GM18526 (cell line): ENCODE measurements around the gene FARS2.

Source experiments
- POLR2A ChIP-seq: IDR thresholded peaks from 3 replicates; pipeline ENCODE4 v1.6.1; 2011; ENCODE audit not compliant: insufficient read length; ENCODE audit errors: extremely low read depth

Gene FARS2

DNA sequence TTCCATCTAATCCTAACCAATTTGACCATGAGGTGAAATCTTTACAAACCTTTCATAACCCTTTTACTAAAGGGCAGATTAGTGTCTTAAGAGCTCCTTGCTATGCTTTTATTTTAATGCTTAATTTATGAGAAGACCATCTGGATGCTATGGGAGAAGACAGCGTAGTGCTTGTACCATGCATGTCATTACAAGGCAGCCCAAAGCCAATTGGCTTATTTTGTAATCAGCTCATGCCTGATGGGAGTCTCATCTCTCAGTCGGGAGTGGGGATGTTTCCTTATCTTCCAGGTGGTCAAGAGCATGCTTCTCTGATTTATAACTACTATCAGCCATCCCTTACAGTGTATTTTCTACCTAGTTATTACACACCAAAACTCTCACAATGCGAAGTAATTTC is 304.7 kb downstream of the FARS2 start:
- no peak for TF ChIP-seq POLR2A

DNA sequence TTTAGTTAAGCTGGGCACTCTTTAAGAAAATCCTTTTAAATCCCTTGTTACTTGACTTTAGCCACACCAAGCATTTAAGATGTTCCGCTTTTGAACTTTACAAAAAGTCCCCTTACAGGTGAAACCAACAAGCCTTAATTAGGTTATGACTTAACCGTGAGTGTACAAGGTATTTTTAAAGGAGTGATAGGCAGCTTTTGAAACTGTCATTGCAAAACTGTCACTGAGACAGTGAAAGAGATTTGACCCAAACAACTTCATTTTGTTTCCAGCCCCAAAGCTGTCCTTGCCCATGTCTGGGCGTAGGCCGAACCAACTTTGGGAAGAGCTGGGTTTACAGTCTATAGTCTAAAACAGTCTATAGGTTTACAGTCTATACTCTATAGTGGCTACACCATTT is 305.4 kb downstream of the FARS2 start:
- TF ChIP-seq POLR2A, result no peak

- no peak for TF ChIP-seq POLR2A
These were observed 306.0 kb downstream of the FARS2 start for GRCh38 chr6:5567352-5567751.

- no peak for TF ChIP-seq POLR2A
These were observed 306.6 kb downstream of the FARS2 start for GRCh38 chr6:5567890-5568289.

GRCh38 chr6:5569491-5569890 is 308.2 kb downstream of the FARS2 start:
- no peak for TF ChIP-seq POLR2A

- TF ChIP-seq POLR2A, result no peak
These were observed 309.3 kb downstream of the FARS2 start for GRCh38 chr6:5570641-5571040.

DNA sequence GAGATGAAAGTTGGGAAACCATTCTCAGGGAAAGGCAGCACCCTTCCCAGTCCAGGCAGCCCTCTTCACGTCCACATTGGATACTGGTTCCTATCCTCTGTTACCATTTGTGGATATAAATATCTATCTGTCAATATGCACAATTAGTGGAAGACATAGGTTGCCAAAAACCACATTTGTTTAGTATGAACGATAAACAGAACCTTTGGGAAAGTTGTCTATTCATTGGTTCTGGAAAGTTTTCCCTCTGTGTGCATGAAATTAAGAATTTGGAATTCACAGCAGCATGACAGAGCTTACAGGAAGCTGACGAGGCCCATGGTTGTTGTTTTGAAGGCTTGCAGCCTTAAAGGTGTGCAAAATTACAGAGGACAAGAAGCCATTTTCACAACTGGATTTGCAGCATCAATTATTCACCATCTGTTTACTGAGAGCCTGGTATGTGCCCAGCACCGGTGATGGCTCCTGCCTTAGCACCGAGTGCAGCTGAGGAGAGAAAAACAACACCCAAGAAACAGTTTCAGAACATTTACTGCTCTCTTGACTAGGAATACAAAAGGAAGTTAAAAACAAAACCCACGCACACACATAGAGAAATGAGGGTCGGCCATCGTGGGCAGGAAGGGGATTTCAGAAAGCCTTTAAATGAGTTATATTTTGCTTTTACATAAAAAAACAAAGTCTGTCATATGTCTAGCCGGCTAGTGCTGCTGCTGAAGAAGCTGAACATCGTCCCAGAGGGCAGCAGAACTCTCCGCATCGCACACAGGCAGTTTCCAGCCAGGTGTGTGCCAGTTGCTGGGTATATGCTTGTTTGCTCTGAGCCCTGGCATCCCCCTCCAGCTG is 319.6 kb downstream of the FARS2 start:
- TF ChIP-seq POLR2A, result no peak

DNA sequence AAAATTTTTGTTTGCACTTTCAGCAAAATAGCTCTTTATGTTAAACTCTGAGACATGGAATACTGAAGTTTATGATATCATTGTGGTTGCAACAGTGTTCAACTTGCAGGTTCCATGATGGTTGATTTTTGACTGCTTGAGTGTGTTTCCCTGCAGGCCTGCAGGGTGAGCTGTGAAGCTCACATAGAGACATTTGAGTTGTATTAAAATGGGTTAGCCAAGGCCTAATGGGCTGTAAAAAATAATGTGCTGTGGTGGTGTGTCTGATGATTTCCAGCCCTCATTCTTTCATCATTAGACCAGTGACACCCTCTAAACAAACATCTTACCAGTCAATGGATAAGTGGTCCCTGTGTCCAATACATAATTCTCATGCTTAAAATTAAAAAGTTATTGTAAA is 321.4 kb downstream of the FARS2 start:
- TF ChIP-seq POLR2A, result no peak

- TF ChIP-seq POLR2A, result no peak
These were observed 322.2 kb downstream of the FARS2 start for GRCh38 chr6:5583528-5583927.

- no peak for TF ChIP-seq POLR2A
These were observed 322.8 kb downstream of the FARS2 start for GRCh38 chr6:5584078-5584482.

GRCh38 chr6:5587648-5588047 is 326.3 kb downstream of the FARS2 start:
- no peak for TF ChIP-seq POLR2A

GRCh38 chr6:5589422-5590141 is 328.3 kb downstream of the FARS2 start:
- TF ChIP-seq POLR2A, result no peak

DNA sequence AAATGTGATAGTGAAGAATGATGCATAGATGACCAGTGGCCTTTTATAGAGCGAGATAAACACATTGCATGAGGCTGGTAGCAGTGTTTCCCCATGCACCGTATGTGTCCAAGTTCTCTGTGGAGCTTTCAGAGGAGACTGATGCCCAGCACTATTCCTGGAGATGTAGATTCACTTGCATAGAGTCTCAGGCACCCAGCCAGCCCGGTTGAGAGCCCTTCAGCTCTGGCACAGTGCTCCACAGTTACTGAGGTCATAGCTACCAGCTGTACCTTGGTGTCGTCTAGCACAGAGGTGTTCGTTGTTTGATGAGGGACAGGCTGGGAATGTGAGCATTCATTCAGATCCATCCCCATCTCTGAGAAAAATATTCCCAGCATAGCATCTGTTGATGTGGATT is 328.9 kb downstream of the FARS2 start:
- TF ChIP-seq POLR2A, result no peak

DNA sequence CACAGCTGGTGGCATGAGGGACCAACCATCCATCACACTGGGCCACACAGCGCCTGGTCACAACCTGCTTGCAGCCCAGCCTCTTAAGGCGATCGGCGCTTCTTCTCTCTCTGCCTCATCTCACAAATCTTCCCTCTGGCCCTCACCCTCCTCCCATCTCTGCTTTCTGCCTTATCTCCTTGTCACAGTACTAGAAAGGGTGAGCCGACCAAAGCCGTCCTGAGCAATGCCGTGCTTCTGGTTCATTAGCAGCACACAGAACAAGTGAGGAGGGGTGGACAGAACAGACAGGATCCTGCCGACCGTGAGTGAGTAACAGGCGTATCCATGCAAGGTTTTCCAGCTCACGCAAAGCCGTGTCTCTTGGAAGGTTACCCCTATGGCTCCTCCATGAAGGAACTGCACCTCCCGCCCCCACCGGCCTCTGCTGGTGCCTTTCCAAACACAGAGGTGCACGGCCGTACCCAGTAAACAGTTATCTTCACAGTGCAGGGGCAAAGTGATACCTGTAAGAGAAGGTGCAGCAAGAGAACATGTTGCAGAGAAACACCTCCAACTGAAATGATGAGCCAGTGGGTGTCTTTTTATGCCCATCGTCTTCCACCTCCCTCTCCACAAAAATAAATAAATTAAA is 331.7 kb downstream of the FARS2 start:
- no peak for TF ChIP-seq POLR2A

DNA sequence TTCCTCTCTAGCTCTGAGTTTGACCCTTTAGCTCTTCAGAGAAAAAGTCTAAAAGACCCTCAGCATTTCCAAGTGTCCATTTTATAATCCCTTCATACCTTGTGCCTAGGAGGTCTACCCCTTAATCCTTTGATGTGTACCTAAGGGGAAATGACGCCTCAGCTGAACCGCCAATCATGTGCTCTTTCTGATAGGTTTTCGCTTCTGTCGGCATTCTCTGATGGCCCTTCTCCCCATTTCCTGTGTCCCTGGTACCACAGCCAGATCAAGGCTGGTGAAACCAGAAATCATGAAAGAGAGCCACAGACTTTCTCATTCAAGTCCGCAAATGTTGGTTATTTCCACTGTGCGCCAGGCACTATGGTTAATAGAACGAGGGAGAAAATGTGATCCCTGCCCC is 333.9 kb downstream of the FARS2 start:
- no peak for TF ChIP-seq POLR2A

- TF ChIP-seq POLR2A, result no peak
These were observed 336.1 kb downstream of the FARS2 start for GRCh38 chr6:5597413-5597812.
